Lower lobe of right lung (tissue), 2 donors: ENCODE measurements around the gene DCAF6. TPM values are rescaled to one million over a fixed set of nuclear protein-coding genes. Genes with fewer than 3 reads are reported as not detected.
A peak's percentile ranks its signal among the peaks of the same experiment; 100 is the strongest.

ENCODE experiments used
- ATAC-seq, 2 donors: fragments of 200-7000 bp; cut with Tn5 transposase; one replicate each; pipeline ENCODE4 v1.9.1; 2020 to 2022; ENCODE audit warnings: mild to moderate bottlenecking in 2 of 2, moderate library complexity in 2 of 2
- DNase-seq: peaks from one replicate; pipeline ENCODE4 v3.0.0-alpha.2; 2020
- H3K27ac ChIP-seq: fragments of 200-600 bp; one replicate; pipeline ENCODE4 v1.8.0; 2022
- H3K27me3 ChIP-seq: fragments of 200-600 bp; one replicate; pipeline ENCODE4 v1.8.0; 2022; ENCODE audit warnings: low read depth
- H3K36me3 ChIP-seq: fragments of 200-600 bp; one replicate; pipeline ENCODE4 v1.8.0; 2022; ENCODE audit warnings: mild to moderate bottlenecking
- H3K4me1 ChIP-seq: fragments of 200-600 bp; one replicate; pipeline ENCODE4 v1.8.0; 2022
- H3K4me3 ChIP-seq: fragments of 200-600 bp; one replicate; pipeline ENCODE4 v1.8.0; 2022; ENCODE audit warnings: mild to moderate bottlenecking
- H3K9me3 ChIP-seq: fragments of 200-600 bp; one replicate; pipeline ENCODE4 v1.8.0; 2022
- CTCF ChIP-seq: fragments of 200-600 bp; IDR thresholded peaks from one replicate; pipeline ENCODE4 v1.8.0; 2022; ENCODE audit warnings: antibody characterized with exemption, mild to moderate bottlenecking
- intact Hi-C: fragments of 100-400 bp; cut with DNase I; formaldehyde crosslinking; loops from one replicate; pipeline ENCODE4 v1.11.0; 2022
- total RNA-seq: library from RNA; stranded (reverse); fragmentation: NEBNext Ultra II Directional; extraction: Animal tissue kit (Norgen Biotek cat#: 25700); gene quantifications from one replicate; pipeline ENCODE4 v1.2.1, GENCODE V29; 2021
- donor health status: DM: no; HTN: yes; CAD: no; lungs with severe emphysema.

The DCAF6 gene
- total RNA-seq, 1 donor from 2014 or later: 50.6 TPM

GRCh38 chr1:167915569-167915968 lies 20.9 kb upstream of the DCAF6 start:
- H3K27ac ChIP-seq: no peak overlapping the region

GRCh38 chr1:167916766-167917511 lies 19.5 kb upstream of the DCAF6 start:
- Histone ChIP-seq H3K9me3 (no peaks in the 10 kb centered on the region), H3K36me3 (peaks cover 33% of the 10 kb centered on the region), H3K27ac (no peak overlapping the region), H3K4me3 (no peak overlapping the region), H3K27me3 (no peaks in the 10 kb centered on the region), H3K4me1 (no peaks in the 10 kb centered on the region)
- DNase-seq (no peak), ATAC-seq (peak in 1 of 2 donors; percentile 70)
- intact Hi-C loops: no loop called here
- TF ChIP-seq CTCF: no peak

More at GRCh38 chr1:167915569-167915968, 20.9 kb upstream of the DCAF6 start:
- DNase-seq: no peak
- intact Hi-C loops: no loop called here
- Histone ChIP-seq H3K27me3 (no peaks in the 10 kb centered on the region), H3K4me1 (no peaks in the 10 kb centered on the region), H3K36me3 (peaks cover 33% of the 10 kb centered on the region), H3K9me3 (no peaks in the 10 kb centered on the region), H3K4me3 (no peak overlapping the region)
- ATAC-seq: no peak
- TF ChIP-seq CTCF: no peak

GRCh38 chr1:167922023-167922422 lies 14.5 kb upstream of the DCAF6 start:
- no peak overlapping the region for H3K4me3 ChIP-seq
- no peaks in the 10 kb centered on the region for H3K27me3 ChIP-seq
- TF ChIP-seq CTCF: no peak
- DNase-seq (no peak), ATAC-seq (no peak)
- no peaks in the 10 kb centered on the region for H3K4me1 ChIP-seq
- intact Hi-C loops: no loop called here
- no peaks in the 10 kb centered on the region for H3K9me3 ChIP-seq
- H3K36me3 ChIP-seq: peaks cover 20% of the 10 kb centered on the region
- no peak overlapping the region for H3K27ac ChIP-seq

- intact Hi-C loops: no loop called here
- no peak overlapping the region for H3K27ac ChIP-seq
- no peaks in the 10 kb centered on the region for H3K4me1 ChIP-seq
- no peak for DNase-seq
- H3K36me3 ChIP-seq: peaks cover 14% of the 10 kb centered on the region
- H3K4me3 ChIP-seq: no peak overlapping the region
- TF ChIP-seq CTCF: no peak
- H3K27me3 ChIP-seq: no peaks in the 10 kb centered on the region
- H3K9me3 ChIP-seq: no peaks in the 10 kb centered on the region
- ATAC-seq: no peak
Measured at GRCh38 chr1:167922611-167923074, 13.8 kb upstream of the DCAF6 start.

GRCh38 chr1:167923324-167924056 lies 13.0 kb upstream of the DCAF6 start:
- H3K36me3 ChIP-seq: peaks cover 5% of the 10 kb centered on the region
- no peak overlapping the region for H3K27ac ChIP-seq
- no peak overlapping the region for H3K4me3 ChIP-seq
- intact Hi-C loops: no loop called here
- ATAC-seq (no peak), DNase-seq (no peak)
- no peak for TF ChIP-seq CTCF
- no peaks in the 10 kb centered on the region for H3K4me1 ChIP-seq
- H3K27me3 ChIP-seq: no peaks in the 10 kb centered on the region
- H3K9me3 ChIP-seq: no peaks in the 10 kb centered on the region
